HG02798 (cell line): ENCODE measurements around the gene HIPK2.

Experiments
- ATAC-seq: cut with Tn5 transposase; IDR thresholded peaks from one replicate; pipeline ENCODE4 v1.9.1; 2021; ENCODE audit warnings: mild to moderate bottlenecking; ENCODE audit not compliant: unreplicated experiment, poor library complexity

The HIPK2 gene

GRCh38 chr7:139784648-139785047, 6.8 kb upstream of the HIPK2 start:
- ATAC-seq: no peak

DNA sequence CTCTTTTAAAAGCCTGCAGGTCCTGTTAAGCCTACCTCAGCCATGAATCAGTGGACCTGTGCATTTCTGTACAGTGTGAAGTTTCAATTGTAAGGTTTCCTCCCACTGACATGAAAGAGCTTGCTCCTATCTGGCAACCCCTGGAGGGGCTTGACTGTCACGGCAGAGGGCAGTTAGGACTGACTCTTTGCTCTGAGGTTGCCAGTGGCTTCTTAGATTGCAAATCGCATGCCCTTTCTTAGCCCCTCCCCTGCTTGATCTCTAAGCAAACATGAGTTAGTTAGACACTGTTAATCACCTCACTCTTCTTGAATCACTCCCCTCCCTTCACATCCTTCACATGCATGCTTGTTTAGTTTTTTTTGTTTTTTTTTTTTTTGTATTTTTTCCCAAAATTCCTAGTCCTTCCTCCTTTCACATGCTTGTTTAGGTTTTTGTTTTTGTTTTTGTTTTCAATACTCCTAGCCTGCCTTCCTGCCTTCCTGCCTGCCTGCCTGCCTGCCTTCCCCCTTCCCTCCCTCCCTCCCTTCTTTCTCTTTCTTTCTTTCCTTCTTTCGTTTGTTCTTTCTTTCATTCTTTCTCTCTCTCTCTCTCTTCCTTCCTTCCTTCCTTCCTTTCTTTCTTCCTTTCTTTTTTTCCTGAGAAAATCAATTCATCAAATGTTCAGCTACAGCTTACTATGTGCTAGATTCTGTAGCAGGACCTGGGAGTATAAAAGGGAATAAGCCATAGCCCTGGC, 6.0 kb upstream of the HIPK2 start:
- peak; percentile 50 for ATAC-seq

DNA sequence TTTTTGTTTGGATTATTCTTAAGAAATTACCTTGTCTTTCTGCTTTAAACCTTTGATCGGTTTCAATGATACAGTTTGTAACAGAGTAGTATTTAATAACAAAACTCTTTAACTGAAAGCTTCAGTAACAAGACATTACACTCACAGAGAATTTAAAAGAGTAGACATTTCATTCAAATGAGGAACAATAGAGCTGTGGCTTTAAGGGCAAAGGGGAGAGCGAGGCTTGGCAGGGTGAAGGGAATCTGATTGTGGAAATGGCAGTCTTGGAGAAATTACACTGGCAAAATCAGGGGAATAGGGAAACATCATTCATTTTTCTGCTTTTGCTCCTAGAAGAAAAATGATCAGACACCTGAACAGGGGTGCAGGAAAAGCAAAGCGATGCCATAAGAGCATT, 5.1 kb upstream of the HIPK2 start:
- ATAC-seq: no peak

DNA sequence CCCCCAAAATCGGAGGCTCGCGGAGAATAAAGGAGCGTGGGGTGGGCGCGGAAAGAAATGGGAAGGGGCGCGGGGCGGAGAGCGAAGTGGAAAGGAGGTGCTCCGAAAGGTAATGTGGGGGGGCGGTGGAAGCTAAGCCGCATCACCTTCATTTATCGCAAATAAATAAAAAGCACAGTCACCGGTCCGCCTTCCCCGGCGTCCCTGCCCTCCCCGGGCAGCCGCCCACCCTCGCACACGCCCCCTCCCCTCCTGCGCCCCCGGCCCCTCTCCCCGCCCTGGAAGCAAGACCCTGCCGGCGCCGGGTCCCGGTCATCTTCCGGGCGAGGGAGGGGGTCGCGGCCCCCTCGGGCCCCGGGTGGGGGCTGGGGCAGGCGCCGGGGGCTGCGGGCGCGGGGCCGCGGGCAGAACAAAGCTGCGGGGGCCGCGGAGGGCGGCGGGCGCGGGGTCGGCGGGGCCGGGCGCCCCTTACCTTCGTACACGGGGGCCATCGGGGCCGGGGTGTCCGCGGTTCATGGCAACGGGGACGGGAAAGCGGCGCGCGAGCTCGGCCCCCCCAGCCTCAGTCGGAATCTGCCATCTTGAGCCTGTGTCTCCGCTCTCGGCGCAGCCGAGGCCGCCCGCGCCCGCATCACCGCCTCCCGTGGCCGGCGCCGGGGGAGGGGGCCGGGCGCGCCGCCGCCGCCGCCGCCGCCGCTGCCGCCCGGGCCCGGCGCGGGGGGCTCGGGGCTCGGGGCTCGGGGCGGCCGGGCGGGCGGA, 486 bp downstream of the HIPK2 start:
- peak; percentile 12 for ATAC-seq

DNA sequence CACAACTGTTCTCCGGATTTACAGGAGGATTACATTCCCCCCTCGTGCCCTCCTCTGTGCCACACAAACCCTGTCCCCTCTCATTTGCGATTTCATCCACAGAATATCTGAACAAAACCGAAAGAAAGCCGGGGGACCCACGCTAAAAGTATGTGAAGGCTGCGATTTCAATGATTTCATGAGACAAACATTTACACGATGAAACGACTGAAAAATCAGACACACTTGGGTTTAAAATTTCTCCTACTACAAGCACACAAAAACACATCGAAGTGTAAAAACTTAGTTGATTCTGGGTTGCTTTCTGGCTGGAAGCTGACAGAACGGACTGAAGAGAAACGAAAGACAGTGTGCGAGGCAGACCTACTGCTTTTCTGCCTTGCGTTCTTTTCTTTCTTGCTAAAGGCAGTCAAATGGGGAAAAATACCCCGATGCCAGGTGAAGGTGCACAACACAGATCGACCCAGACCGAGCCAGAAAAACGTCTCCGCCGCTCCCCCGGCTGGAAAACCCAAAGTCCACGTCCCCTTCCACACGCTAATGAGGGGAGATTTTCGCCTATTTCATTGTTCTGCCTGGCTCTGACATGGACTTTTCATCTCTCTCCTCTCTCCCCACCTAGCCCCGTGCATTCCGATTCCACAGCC, 1.2 kb downstream of the HIPK2 start:
- ATAC-seq: no peak

DNA sequence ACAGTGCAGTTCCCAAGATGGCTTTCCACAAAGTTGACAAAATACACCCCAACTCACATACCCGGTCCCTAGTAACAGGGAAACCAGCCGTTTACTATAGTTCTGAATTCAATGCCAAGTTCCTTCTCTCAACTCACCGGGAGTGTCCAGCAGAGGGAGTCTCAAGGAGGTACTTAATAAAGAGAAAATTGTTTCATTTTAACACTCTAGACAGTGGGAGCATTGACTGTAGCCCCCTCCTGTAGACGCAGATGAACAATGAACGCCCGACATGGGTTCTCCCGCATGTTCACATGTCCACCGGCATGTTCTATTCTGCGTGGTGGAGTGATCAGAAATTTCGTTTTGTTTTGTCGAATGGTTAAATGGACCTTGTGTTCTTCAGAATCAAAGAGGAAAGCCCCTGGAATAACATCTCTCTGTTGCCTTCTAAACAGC, 1.9 kb downstream of the HIPK2 start:
- peak; percentile 28 for ATAC-seq

GRCh38 chr7:139774376-139774775, 3.4 kb downstream of the HIPK2 start:
- ATAC-seq: no peak

GRCh38 chr7:139773371-139773770, 4.4 kb downstream of the HIPK2 start:
- no peak for ATAC-seq

DNA sequence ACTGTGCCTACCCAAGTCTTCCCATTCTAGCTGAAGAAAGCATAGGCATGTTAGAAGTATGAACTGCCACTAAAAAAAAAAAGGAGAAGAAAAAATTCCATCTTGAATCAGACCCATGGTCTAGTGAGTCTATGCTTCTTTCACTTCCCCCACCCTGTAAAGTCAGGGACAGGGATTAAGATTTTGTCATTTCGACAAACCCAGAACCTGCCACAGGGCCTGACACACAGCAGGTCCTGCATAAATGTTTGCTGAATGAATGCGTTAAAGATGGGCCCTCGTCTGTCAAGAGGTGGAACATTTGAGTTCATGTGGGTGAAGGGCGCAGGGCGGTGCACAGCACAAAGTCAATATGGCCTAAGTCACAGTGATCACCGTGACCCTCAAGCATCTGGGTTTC, 4.9 kb downstream of the HIPK2 start:
- ATAC-seq: no peak

DNA sequence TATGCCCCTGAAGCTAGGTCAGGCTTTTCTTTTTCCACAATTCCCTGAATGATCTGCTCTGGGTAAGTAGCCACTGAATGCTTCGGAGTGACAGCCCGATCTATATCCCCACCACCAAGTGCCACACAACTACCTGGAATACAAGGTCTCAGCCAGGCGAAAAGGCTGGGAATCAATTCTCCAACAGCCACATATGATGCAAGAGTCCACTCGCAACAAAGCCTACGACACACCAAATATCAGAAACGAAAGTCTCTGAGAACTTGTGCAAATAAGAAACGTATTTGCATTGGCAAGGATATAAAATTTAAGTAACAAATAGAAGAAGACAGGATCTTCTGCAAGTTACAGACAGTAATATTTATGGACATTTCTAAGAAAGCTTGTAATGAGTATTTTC, 5.7 kb downstream of the HIPK2 start:
- ATAC-seq: no peak

DNA sequence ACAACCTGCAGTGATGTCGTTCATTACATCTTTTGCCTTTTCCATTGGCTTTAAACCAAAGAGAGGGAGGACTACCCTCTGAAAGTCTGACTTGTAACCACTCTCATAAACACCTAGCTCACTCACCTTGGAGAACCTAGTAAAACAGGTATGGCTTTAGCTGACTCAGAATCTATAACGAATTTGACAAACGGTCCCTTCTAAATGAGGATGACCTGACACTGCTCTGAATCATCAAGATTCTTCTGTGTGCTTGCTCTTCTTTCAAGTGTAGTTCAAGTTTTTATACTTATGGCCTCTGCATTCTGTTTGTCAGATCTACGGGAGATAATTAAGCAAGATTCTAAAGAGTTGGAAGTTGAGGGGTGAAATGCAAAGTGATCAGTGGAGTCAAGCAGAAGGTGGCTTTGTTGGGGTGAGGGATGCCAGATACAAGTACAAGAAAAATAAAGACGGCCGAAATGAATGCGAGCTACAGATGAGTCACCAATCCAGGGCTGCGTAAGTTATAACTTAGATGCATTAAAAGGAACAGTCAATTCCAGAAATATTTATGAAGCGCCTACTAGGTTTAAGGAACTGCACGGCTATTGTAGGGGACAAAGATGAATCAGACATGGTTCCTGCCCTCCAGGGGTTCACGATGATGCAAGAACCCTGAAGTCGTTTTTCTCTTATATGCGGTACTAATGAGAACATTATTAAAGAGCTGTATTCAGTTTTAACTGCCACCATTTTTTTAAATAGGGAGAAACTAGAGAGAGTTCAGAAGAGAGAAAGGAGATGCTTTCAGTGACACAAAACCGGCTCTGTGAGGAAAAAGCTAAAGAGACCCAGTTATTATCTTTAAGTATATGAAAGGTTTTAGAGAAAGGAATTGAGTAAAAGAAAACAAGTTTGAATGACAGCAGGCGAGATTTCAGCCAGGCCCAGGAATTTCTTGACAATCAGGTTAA, 6.5 kb downstream of the HIPK2 start:
- ATAC-seq: no peak

- ATAC-seq: no peak
Measured at GRCh38 chr7:139769761-139770160, 8.0 kb downstream of the HIPK2 start.

DNA sequence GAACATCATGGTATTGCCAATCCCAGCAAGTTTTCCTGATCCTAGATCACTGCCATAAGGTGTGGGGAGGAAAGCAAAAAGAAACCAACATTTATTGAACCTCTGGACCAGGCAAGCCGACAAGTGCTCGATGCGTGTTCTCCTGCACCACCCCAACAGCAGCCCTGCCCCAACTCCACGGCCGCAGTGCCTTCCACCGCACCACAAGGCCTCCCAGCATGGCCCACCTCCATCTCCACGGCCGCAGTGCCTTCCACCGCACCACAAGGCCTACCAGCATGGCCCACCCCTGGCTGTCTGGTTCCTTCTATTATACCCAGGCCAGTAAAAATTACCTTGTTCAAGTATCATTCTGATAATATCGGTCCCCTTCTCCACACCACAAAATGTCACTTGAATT, 8.7 kb downstream of the HIPK2 start:
- no peak for ATAC-seq

DNA sequence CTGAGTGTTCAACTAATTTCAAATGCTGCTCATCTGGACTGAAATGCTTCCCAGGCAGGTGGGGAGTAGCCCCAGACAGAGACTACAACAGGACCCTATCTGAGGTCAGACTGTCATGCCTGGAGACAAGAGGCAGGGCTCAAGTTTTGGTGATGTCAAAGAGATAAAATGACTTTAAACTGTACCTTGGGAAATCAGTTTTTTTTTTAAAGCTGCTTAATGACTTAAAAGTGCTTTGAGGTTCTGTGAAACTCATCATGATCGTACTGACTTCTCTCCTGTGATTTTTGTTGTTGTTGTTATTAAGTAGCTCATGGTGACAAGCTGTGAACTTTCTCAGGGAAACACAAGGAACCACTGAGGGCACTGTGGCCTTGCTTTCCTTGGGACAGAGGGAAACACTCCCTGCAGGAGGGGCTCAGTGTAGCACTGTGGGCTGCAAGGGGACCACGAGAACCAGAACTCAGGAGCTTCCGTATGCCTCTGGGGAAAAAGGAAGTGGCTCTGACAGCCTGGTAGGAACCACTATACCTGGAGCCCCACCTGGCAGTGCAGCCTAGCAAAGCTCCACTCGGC, 9.5 kb downstream of the HIPK2 start:
- ATAC-seq: no peak

- ATAC-seq: peak; percentile 83
Measured at GRCh38 chr7:139767561-139767982, 10.2 kb downstream of the HIPK2 start.

GRCh38 chr7:139765143-139765542, 12.7 kb downstream of the HIPK2 start:
- no peak for ATAC-seq

GRCh38 chr7:139763330-139763729, 14.5 kb downstream of the HIPK2 start:
- ATAC-seq: no peak

DNA sequence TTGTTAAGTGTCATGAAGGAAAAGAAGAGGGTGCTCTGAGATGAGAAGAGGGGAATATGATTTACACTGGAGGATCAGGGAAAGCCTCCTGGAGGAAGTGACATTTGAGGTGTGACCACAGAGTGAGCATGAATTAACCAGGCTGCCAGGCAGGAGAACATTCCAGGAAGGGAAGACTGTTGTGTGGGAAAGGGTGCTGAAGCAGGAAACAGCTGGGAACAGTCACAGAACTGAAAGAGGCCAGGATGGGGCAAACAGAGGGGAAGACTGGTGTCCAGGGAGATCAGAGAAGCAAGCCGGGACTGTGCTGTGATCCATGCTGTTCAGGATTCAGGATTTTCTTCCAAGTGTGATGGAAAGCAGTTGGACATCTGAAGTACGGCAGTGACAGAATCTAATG, 14.9 kb downstream of the HIPK2 start:
- ATAC-seq: no peak

- ATAC-seq: no peak
Measured at GRCh38 chr7:139758388-139758787, 19.4 kb downstream of the HIPK2 start.

GRCh38 chr7:139757968-139758367, 19.8 kb downstream of the HIPK2 start:
- no peak for ATAC-seq
